HCEC 1CT (cell line): Measurements from ENCODE around the gene RXRB.
"Not testable (repeated sequence)": the region's sequence is repeated elsewhere in the genome, so short reads cannot be mapped to it uniquely, and the experiment has no call there.

ENCODE experiments used
- DNase-seq: peaks from one replicate; pipeline ENCODE4 v3.0.0-alpha.2; 2017

Gene RXRB

DNA sequence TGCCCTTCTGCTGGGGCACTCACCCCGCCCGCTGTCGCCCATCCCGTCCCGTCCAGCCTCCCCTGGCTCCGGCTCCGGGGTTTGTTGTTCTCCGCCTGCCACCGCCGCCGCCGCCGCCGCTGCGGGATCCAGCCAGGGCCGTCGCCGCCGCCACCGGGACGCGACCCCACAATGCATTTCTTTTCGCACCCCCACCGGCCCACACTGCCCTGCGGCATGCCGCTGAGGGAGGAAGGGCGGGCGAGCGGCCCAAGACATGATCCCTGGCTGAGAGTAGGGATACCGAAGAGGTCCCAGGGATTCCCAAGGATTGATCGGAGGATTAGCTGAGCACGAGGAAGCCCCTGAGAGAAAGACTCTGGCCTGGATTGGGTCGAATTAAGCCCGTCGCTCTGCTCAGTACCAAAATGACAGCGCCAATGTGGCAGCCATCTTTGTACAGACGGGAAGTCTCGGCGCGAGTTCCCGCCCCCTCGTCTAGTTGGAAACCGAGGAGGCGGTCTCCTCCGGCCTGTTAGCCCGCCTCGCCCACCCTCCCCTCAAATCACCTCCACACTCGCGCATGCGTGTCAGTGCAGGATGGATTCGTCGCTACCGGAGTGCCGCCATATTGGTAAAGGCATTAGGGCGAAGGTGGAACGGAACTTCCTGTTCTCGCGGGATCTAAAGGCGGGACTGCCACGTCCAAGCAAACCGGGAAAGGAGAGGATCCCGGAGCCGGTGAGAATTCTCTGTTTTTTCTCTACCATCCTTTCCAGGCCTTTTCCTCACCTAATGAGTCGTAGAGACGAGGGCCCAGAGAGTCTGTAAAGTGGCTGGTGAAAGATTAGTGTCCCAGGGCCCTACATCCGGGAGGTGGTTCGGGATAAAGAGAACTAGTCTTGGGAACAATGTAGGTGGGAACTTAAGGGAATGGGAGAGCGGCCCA, at the start of gene RXRB, which contains the start of gene SLC39A7:
TSS of gene RXRB (minus strand) at position 447 of the 928 bp plus-strand sequence. CDS start at position 258, 189 bp downstream.
TSS of gene SLC39A7 (plus strand) at position 649 of the 928 bp plus-strand sequence. CDS start 379 bp downstream, outside the sequence.
- DNase-seq: peak; percentile 97

DNA sequence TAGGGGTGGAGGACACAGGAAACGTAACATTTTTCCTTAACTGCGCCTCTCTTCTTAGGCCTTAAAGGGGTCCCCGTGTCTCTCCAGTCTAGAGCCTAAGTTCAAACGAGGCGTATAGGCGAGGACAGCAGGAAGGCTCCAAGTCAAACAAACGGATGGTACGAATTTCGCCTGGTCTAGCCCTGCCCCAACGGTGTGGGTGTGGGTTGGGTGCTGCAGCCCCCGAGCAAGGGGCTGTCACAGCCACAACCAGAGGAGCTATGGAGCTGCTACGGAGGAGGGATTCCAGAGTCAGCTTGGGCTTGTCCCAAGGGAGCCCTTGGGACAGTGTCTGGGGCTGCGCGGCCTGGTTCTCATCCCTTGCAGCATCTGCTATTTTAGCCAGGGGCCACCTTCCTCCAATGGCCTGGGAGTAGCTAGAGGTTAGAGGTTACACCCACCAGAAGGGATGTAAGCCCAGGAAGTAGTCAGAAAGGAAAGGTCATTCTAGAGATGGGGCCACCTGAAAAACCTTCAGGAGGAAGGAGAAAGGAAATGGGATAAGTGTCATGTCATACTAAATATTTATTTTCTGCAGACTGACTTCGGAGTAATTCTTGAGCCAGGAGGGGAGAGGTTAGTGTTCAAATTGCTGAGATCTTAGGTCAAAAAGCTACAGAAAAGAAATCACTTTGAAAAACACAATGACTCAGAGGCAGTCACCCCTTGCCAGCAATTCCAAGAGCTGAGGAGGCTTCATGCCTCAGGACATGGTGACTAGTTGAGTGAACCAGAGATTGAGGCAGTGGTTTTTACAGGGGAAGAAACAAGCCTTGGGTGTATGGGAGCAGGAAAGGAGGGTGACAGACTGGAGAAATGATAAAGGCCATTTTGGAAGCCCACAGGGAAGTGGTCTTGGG, 49.5 kb upstream of the RXRB start:
- peak; percentile 80 for DNase-seq

DNA sequence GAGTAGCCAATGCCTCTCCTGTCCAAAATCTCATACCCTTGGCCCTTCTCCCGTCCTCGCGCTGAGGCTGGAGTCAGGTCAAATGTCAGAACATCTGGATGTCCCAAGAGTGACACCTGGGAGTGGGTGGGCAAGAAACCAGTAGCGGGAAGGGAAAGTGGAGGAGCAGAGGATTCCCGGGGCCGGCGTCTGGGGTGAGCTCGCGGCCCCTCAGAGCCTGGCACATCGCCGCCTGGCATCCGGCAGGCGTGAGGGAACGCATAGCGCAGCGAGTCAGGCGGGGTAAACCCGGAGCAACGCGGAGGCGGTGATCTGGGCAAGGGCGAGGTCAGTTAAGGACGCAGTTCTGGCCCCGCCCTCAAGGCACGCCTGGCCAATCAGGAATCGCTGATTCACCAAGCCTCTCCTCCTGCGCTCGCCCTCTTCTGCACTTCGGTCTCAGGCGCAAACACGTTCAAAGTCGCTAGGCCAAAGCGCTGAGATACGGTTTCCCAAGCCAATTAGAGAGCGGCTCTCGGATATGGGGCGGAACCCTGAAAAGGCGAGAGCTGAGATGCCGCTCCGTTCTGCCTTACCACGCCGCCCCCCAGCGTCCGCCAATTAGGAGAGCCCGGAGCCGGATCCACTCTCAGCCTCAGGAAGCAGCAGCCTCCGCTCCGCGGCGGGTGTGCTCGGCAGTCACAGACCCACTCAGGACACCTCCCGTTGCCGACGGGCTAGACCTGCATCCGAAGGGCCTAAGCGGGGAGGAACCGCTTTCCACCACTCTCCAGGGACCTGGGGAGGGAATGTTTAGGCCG, 48.7 kb upstream of the RXRB start:
- peak; percentile 100 for DNase-seq

DNA sequence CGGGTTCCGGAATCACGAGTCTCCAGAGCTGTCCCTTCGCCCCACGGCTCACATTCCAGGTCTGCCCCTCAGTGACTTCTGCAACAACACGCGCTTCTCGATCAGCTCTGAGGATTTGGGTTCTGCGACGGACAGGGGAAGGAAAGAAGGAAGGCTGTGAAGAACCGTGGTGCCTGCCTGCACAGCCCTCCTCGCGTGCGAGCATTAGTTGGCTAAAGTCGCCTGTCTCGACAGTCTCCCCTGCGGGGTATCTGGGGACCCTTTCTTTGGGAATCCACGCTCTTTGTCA, 48.1 kb upstream of the RXRB start:
- DNase-seq: peak; percentile 60

DNA sequence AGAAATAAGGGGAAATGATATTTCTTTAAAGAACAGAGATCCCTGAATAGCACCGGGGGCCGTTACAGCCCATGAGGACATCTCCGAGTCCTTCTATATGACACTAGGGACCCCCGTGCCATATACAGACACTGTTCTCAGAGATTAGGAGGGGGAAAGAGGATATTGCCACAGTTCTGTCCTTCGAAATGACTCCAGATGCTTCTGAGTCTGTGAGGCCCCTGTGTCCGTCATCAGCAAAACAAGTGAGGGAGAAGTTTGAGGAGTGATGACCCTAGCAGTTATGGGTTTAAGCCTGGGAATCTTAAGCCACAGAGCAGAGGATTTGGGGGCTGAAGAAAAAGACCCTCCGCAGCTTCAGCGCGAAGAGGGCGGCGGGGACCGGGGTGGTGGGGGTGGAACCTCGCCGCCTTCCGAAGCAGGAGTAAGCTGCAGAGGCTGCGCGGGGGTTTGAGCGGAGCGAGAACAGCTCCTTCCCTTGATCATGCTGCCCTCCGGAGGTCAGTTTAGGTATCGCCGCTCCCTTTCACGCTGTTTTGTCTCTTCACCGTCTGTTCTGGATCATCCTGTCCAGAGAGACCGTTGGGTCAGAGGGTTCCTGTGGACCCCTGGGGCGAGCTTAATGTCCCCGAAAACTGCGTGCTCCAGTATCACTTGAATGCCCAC, 47.6 kb upstream of the RXRB start:
- DNase-seq: peak; percentile 79

DNA sequence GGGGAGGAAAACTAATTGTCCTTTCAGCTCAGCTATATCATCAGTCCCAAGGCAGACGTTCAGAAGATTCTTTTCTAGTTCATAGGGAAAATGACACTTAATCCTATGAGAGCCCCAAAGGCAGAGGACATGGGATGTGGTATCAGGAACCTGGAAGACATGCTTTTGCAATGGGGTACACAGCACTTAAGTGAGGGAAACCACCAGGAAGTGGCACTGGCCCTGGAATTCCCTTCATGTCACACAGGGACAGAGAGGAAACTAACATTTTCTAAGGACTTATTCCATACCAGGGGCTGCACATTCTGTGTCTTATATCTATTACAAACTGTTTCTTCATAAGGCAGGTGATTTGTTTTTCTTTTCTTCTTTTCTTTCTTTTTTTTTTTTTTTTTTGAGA, 43.0 kb upstream of the RXRB start:
- DNase-seq: no peak

DNA sequence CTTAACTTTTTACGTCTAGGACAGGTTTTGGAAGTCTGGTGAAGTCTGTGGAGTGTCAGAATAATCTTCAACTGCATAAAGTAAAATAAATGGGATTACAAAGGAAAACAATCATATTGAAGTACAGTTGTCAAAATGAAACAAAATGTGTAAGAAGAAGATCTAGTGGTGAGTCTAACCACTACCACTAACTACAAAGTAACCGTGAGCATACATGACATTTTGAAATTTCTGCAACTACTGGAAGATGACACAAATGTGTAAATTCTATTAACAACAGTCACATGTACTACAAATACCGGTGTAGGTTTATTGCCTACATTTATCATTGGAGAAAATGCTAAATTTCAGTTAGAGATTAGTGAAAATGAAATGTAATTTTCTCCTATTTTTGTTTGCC, 41.5 kb upstream of the RXRB start:
- DNase-seq: no peak

DNA sequence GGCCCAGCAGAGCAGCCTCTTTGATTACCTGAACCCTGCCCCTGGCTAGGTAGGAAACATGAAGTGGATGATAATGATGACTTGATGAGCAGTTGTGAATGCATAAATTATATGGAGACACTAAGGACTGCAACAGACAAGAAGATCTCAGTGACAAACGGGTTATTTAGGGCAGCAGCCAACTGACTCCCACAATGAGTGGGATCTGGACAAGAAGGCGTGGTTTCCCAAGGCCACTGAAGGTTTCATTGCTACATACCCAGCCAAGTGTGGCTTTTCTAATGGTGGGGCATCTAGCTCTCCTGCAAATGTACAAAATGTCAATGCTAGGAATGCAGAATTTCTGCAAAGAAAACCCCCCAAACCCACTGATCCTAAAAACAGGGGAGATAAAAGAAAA, 37.3 kb upstream of the RXRB start:
- DNase-seq: no peak

DNA sequence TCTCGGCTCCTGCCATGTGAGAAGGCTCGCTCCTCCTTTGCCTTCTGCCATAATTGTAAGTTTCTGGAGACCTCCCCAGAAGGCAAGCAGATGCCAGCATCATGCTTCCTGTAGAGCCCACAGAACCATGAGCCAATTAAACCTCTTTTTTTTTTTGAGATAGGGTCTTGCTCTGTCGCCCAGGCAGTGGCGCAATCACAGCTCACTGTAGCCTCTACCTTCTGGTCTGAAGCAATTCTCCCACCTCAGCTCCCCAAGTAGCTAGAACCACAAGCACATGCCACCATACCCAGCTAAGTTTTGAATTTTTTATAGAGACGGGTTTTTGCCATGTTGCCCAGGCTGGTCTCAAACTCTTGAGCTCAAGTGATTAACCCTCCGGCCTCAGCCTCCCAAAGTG, 36.4 kb upstream of the RXRB start:
- DNase-seq: no peak

DNA sequence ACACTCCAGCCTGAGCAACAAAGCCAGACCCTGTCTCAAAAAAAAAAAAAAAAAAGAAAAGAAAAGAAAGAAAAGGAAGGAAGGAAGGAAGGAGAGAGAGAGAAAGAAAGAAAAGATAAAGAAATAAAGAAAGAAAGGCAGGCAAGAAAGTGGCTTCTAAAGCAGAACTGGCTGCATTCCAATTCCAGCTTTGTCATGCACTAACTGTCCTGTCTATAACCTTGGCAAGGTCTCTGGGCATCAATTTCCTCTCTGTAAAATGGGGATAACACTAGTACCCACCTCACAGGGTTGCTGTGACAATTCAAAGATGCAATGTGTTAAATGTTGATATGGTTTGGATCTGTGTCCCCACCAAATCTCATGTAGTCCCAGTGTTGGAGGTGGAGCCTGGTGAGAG, 35.9 kb upstream of the RXRB start:
- DNase-seq: no peak

DNA sequence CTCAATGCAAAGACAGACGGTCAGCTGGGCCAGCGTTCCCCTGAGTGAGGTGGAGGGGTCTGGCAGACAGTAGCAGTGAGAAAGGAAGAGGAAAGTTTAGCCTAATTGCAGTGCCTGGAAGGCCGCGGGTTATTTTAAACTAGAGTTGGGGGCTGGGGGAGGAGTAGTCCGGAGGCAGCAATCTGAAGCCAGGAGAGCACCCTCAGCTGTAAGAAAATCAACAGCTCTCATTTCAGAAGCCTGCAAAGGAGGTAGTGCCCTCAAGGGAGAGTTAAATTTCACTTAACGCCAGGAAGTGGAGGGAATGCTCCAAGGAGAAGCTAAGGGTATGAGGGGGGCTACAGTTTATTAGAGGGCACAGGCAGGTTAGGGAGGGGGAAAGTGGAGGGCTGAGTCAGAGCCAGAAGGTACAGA, 34.8 kb upstream of the RXRB start:
- DNase-seq: no peak

DNA sequence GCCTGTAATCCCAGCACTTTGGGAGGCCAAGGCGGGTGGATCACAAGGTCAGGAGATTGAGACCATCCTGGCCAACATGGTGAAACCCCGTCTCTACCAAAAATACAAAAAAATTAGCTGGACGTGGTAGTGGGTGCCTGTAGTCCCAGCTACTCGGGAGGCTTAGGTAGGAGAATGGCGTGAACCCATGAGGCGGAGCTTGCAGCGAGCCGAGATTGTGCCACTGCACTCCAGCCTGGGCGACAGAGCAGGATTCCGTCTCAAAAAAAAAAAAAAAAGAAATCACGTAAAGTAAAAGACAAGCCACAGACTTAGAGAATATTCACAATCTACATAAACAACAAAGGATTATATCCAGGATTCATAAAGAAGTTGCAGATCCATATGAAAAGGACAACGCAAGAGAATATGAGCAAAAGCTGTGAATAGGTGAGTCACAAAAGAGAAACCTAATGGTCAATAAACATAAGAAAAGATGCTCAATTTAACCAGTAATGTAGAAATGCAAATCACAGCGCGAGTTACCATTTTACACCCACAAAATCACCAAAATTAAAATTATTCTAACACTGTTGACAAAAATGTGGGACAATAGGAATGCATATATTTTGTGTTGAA, 26.1 kb upstream of the RXRB start:
- not testable (repeated sequence) for DNase-seq

DNA sequence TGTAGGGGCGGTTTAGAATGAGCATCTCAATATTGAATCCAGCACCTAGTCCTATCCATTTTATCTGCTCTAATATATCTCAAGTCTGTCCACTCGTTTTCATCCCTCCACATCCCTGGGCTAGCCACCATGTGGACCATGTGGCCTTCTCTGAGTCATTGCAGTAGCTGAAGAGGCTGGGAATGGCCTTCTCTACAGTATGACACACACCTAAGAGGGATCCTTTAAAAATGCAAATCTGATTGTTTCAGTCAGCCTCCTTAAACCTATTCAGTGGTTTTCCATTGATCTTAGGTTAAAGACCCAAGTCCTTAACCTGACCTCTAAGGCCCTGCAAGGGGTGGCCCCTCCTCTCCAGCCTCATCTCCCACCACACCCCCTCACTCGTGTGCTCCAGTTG, 17.2 kb upstream of the RXRB start:
- no peak for DNase-seq

DNA sequence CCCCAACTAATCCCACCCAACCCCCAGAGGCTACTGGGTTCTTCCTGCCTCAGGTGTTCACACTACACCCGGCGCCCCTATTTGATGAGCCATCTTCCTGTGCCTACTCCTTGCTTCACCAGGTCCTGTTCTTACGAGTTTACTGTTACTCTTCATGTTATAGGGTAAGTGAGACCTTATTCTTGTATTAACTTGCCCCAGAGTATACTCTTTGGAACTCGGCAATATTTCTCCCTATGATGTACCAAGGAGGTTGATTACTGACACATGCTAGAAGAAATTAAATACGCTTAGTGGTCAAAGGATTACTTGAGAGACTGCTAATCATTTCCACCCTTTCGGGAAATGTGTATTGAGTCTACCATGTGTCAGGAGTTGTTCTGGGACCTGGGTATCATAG, 16.8 kb upstream of the RXRB start:
- no peak for DNase-seq

DNA sequence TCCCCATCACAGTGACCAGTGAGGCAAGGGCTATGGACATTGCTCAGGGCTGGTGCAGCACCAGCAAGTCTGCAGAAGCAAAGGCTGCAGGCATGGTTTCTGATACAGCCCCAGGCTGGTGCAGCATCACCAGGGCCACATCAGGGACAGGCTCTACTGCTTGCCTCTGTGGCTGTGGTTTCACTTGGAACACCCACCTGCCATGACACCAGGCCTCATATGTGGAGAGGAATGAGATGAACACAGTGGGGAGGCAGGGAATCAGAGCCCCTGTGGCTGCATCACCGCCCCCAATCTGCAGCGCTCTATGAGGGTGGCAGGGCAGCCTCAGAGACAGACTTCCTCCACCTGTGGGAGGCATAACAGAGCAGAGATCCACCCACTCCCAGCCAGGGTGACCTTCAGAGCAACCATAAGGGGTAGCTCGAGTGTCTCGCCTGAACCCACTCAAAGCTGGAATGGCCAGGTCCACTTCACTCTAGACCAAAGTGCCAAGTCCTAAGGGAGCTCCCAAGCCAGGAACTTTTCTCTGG, 15.7 kb upstream of the RXRB start:
- DNase-seq: no peak

DNA sequence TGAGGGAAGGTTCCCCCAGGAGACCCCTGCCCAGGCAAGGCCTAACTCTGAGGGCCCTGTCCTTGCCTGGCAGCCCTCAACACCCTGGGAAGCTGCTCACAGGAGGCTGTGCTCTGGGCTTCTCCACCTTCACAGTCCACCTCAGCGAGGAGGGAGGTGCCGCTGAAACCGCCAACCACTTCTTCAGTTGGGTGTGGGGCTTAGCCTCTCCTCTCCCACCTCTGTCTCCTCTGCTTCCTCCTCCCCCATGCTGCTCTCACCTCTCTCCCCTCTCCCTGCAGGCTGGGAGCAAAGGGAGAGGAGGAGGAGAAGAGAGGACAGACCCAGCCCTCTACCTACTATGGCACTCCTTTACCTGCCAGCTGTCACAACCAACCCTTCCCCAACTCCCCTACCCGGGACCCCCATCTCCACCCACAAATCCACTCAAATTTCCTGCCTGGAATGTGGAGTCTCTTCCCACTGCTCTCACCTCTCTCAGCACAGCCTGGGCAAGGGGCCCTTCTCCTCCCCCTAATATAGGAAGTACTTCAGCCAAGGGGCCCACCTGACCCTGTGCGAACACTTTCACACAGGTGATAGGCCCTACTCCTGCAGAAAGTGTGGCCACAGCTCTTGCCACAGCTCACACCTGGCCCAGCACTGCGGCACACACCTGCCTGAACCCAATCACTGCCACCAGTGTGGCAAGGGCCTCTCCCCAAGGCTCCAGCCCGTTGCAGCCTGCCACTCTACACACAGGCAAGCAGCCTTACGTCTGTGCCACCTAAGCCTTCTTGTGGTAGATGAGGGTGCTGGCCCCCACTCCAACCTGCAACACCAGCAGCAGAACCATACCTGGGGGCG, 15.0 kb upstream of the RXRB start:
- no peak for DNase-seq

DNA sequence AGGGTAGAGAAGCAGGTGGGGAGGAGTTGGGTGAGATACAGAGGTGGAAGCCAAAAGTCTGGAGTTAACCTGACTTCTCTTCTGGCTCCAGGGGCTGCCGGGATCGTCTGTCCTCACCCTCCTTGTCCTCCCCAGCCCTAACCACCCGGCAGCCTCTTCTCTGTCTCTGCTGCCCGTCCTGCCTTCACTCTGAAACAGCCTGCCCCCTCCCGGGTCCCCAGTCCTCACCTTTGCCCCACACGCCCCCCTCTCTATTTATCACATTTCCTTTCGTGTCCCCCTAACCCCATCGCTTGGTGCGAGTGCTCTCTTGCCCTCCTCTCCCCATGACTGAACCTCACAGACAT, 13.5 kb upstream of the RXRB start:
- DNase-seq: no peak

DNA sequence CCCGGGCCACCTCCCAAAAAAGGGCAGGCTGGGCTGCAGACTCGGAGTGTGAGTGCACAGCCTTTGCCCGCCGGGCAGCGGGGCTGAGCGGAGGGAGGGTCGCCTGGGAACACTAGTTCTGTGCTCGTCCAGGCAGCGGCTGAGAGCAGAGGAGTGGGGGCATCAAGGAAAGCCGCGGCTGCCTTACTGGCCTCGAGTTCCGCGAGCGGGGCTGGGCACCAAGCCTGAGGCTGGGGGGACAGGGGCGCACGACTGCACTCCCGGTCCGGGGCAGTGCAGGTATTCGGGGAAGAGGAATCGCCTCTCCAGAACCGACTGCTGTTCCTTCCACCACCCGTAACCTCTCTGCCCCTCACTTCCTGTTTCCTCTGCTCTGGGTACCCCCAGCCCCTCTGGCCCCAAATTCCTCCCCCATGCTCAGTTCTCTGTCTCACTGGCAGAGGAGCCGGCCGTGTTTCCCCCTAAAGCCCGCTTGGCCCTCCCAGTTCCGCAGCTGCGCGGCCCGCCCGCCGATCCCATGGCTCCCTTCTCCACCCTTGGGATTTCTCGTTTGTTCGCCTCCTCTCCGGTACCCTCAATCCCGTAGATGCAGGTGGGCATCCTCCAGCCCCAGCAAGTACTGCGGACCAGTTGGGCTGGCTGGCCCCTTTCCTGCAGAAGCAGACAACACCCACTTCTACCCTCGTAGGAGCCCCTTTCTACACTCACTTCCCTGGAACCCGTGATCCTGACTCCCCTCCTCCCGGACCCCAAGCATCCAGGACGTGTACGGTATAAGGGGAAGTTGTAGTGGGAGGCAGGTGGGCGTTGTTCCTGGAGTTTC, 12.9 kb upstream of the RXRB start:
- no peak for DNase-seq

DNA sequence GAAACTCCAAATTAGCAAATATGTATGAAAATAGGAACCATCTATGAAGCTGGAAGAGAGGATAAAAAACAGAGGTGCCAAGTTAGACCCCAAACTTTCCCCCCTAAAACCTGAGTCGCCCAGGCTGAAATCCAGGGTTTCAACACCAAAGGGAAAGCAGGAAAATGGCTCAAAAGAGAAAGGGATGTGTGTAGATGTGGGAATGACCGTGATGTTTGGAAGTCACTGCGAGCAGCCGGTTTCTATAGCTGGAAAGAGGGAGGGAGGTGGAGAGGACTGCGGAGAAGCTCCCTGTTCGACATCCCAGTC, 12.3 kb upstream of the RXRB start:
- DNase-seq: no peak
